B cell (primary cell): ENCODE results near the gene ATP8A2.

Experiments
- EZH2 ChIP-seq: IDR thresholded peaks from 2 replicates; pipeline ENCODE4 v1.6.1; 2012; ENCODE audit warnings: borderline replicate concordance, low read depth, mild to moderate bottlenecking, moderate library complexity, low read length; ENCODE audit not compliant: insufficient read depth, poor library complexity, severe bottlenecking
- TF ChIP-seq, protein P1 (sequence below): fragments of 200-600 bp; IDR thresholded peaks from one replicate; pipeline ENCODE4 v1.8.0; 2022; ENCODE audit warnings: antibody characterized with exemption, mild to moderate bottlenecking

- TF ChIP-seq, protein P1, sequence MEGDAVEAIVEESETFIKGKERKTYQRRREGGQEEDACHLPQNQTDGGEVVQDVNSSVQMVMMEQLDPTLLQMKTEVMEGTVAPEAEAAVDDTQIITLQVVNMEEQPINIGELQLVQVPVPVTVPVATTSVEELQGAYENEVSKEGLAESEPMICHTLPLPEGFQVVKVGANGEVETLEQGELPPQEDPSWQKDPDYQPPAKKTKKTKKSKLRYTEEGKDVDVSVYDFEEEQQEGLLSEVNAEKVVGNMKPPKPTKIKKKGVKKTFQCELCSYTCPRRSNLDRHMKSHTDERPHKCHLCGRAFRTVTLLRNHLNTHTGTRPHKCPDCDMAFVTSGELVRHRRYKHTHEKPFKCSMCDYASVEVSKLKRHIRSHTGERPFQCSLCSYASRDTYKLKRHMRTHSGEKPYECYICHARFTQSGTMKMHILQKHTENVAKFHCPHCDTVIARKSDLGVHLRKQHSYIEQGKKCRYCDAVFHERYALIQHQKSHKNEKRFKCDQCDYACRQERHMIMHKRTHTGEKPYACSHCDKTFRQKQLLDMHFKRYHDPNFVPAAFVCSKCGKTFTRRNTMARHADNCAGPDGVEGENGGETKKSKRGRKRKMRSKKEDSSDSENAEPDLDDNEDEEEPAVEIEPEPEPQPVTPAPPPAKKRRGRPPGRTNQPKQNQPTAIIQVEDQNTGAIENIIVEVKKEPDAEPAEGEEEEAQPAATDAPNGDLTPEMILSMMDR, result no peak
- TF ChIP-seq EZH2, result no peak
These were observed 489.1 kb downstream of the ATP8A2 start for GRCh38 chr13:25860862-25861261.
